ENCODE measurements around the gene CPN1.

DNA sequence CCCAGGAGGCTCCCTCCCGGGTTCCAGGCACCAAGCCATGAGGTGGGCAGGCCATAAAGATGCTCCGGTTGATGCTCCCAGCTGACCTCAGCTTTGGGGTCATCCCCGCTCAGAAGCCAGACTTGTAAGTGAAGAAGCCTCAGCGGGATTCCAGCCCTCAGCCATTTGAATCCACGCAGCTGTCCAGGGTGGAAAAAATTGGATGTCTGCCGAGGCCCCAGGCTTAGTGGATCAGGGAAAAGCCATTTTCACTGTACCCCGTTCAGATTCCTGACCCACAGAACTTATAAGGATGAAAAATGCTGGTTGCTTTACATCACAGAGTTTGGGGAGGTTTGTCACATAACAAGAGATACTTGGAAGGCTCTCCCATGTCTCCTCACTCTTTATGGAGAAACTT is 49.2 kb upstream of the CPN1 start:
- no peak for TF ChIP-seq EZH2 (IDR thresholded peaks at IDR 0.05; ENCODE audit: insufficient read depth, poor library complexity, severe bottlenecking)
- TF ChIP-seq EZH2phosphoT487 (IDR thresholded peaks at IDR 0.05; ENCODE audit: insufficient read depth, low read depth) = no peak
